Right lobe of liver (tissue), 4 donors: ENCODE measurements around the gene AMZ2.
"Not testable (repeated sequence)": the region's sequence is repeated elsewhere in the genome, so short reads cannot be mapped to it uniquely, and the experiment has no call there.

Experiments used
- CTCF ChIP-seq, 4 donors: fragments of 200-600 bp in 3 of 4; fragments of 450-650 bp in 1 of 4; IDR thresholded peaks; one replicate each; pipeline versions ENCODE4 v1.5.1 to v1.8.0; 2016 to 2022; ENCODE audit warnings: antibody characterized with exemption in 4 of 4, mild to moderate bottlenecking in 2 of 4
- POLR2A ChIP-seq: fragments of 450-650 bp; IDR thresholded peaks from one replicate; pipeline ENCODE4 v1.6.1; 2017; ENCODE audit warnings: antibody characterized with exemption, mild to moderate bottlenecking
- donor health status: DM: no; HTN: no; CAD: no.
- donor health status: DM: no; HTN: no; CAD: no.
- donor health status: DM: no; HTN: yes; CAD: no.

- not testable (repeated sequence) for TF ChIP-seq CTCF (IDR thresholded peaks at IDR 0.05); POLR2A
Observed at GRCh38 chr17:68215453-68215852, 32.4 kb upstream of the AMZ2 start.
